PC-9 (cell line): ENCODE measurements around the gene F13A1. TPM values are rescaled to one million over a fixed set of nuclear protein-coding genes. Genes with fewer than 3 reads are reported as not detected.

ENCODE experiments used
- BruUV-seq: library from RNA; stranded (reverse); fragments of 400-500 nt; replicated peaks from 2 replicates; lab custom pipeline; 2021; lab: Mats Ljungman, UMichigan
- CTCF ChIA-PET: fragments of 300-600 bp; sonication (Branson Sonifier 250); formaldehyde crosslinking; loops from one replicate; lab custom pipeline; 2022; ENCODE audit warnings: antibody characterized with exemption; lab: Charles Lee
- POLR2A ChIA-PET: fragments of 300-600 bp; sonication (Branson Sonifier 250); formaldehyde crosslinking; loops from one replicate; lab custom pipeline; 2022; ENCODE audit warnings: antibody characterized with exemption; ENCODE audit not compliant: unreplicated experiment; lab: Charles Lee
- DNase-seq, 2 experiments: peaks; one replicate each; pipeline versions ENCODE4 v3.0.0 to v3.0.0-alpha.2; 2015 to 2022; ENCODE audit warnings: mixed read lengths in 1 of 2
- H2AFZ ChIP-seq: fragments of 200-600 bp; sonication (generic); 2 replicates; pipeline ENCODE4 v1.8.1; 2017; ENCODE audit warnings: antibody characterized with exemption
- H3F3A ChIP-seq: fragments of 200-600 bp; sonication (generic); 2 replicates; pipeline ENCODE4 v1.8.1; 2017; ENCODE audit warnings: antibody characterized with exemption, mild to moderate bottlenecking, low read depth; ENCODE audit not compliant: insufficient read depth
- H3K27ac ChIP-seq: fragments of 200-600 bp; sonication (generic); 2 replicates; pipeline ENCODE4 v1.6.1; 2016; ENCODE audit warnings: mixed run types
- H3K27me3 ChIP-seq: fragments of 200-600 bp; sonication (generic); 2 replicates; pipeline ENCODE4 v1.6.1; 2016; ENCODE audit warnings: low read depth, mixed run types; ENCODE audit not compliant: insufficient read depth
- H3K36me3 ChIP-seq: fragments of 200-600 bp; sonication (generic); 2 replicates; pipeline ENCODE4 v1.6.1; 2016; ENCODE audit warnings: low read depth, mixed run types
- H3K4me1 ChIP-seq: fragments of 200-600 bp; sonication (generic); replicated peaks from 2 replicates; pipeline ENCODE4 v1.6.1; 2016; ENCODE audit warnings: mixed run types; ENCODE audit not compliant: insufficient read depth
- H3K4me2 ChIP-seq: fragments of 200-600 bp; sonication (generic); 2 replicates; pipeline ENCODE4 v1.6.1; 2017; ENCODE audit warnings: mixed run types
- H3K4me3 ChIP-seq: fragments of 200-600 bp; sonication (generic); 2 replicates; pipeline ENCODE4 v1.6.1; 2016; ENCODE audit warnings: mixed run types
- H3K79me2 ChIP-seq: fragments of 200-600 bp; sonication (generic); 2 replicates; pipeline ENCODE4 v1.6.1; 2017; ENCODE audit warnings: low read depth, mixed run types
- H3K9me2 ChIP-seq: fragments of 200-600 bp; sonication (generic); 2 replicates; pipeline ENCODE4 v1.8.1; 2017; ENCODE audit warnings: mild to moderate bottlenecking; ENCODE audit not compliant: insufficient read depth
- H3K9me3 ChIP-seq: fragments of 200-600 bp; sonication (generic); 2 replicates; pipeline ENCODE4 v1.8.1; 2016; ENCODE audit warnings: low read depth; ENCODE audit not compliant: insufficient read depth
- H4K20me1 ChIP-seq: fragments of 200-600 bp; sonication (generic); 2 replicates; pipeline ENCODE4 v1.8.1; 2017; ENCODE audit not compliant: insufficient read depth
- CTCF ChIP-seq: fragments of 200-600 bp; sonication (generic); conservative IDR thresholded peaks from 2 replicates; pipeline ENCODE4 v1.6.1; 2017; ENCODE audit warnings: mixed run types, antibody characterized with exemption, mild to moderate bottlenecking, moderate library complexity
- EZH2 ChIP-seq: fragments of 200-600 bp; sonication (generic); IDR thresholded peaks from 2 replicates; pipeline ENCODE4 v1.8.0; 2017; ENCODE audit warnings: antibody characterized with exemption, low read depth
- intact Hi-C: fragments of 100-400 bp; cut with micrococcal nuclease; formaldehyde crosslinking; loops from one replicate; pipeline ENCODE4 v1.10.0; 2022; ENCODE audit not compliant: unreplicated experiment
- microRNA-seq: library from miRNA; unstranded; fragments of <30 nt; microRNA quantifications from one replicate; pipeline ENCODE4 v1.2.0, GENCODE V29; 2021; ENCODE audit warnings: borderline number of aligned reads, borderline replicate concordance
- total RNA-seq: library from RNA; stranded (reverse); gene quantifications from 2 replicates; pipeline ENCODE4 v1.2.3, GENCODE V29; 2021

F13A1 gene
- total RNA-seq, 1 experiment from 2014 or later = not detected

- no peak overlapping the region for H2AFZ ChIP-seq
- H3K9me3 ChIP-seq = no peaks in the 10 kb centered on the region
- H4K20me1 ChIP-seq = no peaks in the 10 kb centered on the region
- no peak overlapping the region for H3K4me2 ChIP-seq
- H3K4me3 ChIP-seq = no peak overlapping the region
- H3K79me2 ChIP-seq = no peaks in the 10 kb centered on the region
- BruUV-seq = no TSS peak
- ChIA-PET POLR2A (no interaction called here), CTCF (no interaction called here)
- H3K27ac ChIP-seq = no peak overlapping the region
- no peaks in the 10 kb centered on the region for H3K9me2 ChIP-seq
- no peaks in the 10 kb centered on the region for H3K27me3 ChIP-seq
- no peaks in the 10 kb centered on the region for H3K4me1 ChIP-seq
- no peak for TF ChIP-seq CTCF
- no peak for TF ChIP-seq EZH2
- intact Hi-C loops = no loop called here
- H3F3A ChIP-seq = no peaks in the 10 kb centered on the region
- H3K36me3 ChIP-seq = no peaks in the 10 kb centered on the region
- DNase-seq = no peak
Observed at GRCh38 chr6:6121943-6122342, 198.5 kb downstream of the F13A1 start.

GRCh38 chr6:6105472-6106036 is 214.9 kb downstream of the F13A1 start:
- intact Hi-C loops = no loop called here
- H3K36me3 ChIP-seq = no peaks in the 10 kb centered on the region
- H3K27me3 ChIP-seq = no peaks in the 10 kb centered on the region
- ChIA-PET POLR2A (no interaction called here), CTCF (no interaction called here)
- no peaks in the 10 kb centered on the region for H3F3A ChIP-seq
- no peaks in the 10 kb centered on the region for H3K9me3 ChIP-seq
- no peaks in the 10 kb centered on the region for H3K4me1 ChIP-seq
- no peak overlapping the region for H3K4me3 ChIP-seq
- H3K4me2 ChIP-seq = no peak overlapping the region
- no peaks in the 10 kb centered on the region for H3K9me2 ChIP-seq
- TF ChIP-seq EZH2 = no peak
- TF ChIP-seq CTCF = no peak
- no peak overlapping the region for H3K27ac ChIP-seq
- no peaks in the 10 kb centered on the region for H4K20me1 ChIP-seq
- H3K79me2 ChIP-seq = no peaks in the 10 kb centered on the region
- no TSS peak for BruUV-seq
- H2AFZ ChIP-seq = no peak overlapping the region
- no peak for DNase-seq

Small RNA genes lying within 50 kb of the gene (microRNA-seq; reads per million reads assigned to microRNA genes)
- not detected for gene MIR5683
- gene MIR7853 = not detected
